Thyroid gland (tissue), 4 donors: ENCODE results near the gene GNPTG.

Experiments
- CTCF ChIP-seq, 6 experiments: fragments of 200-600 bp in 3 of 6; fragments of 450-650 bp in 3 of 6; sonication (generic) in 3 of 6; IDR thresholded peaks; one replicate each; pipeline ENCODE4 v1.5.1; 2016 to 2019; ENCODE audit warnings: antibody characterized with exemption in 6 of 6, mild to moderate bottlenecking in 2 of 6, inconsistent platforms in 1 of 6, moderate library complexity in 1 of 6
- POLR2A ChIP-seq, 2 donors: fragments of 450-650 bp; IDR thresholded peaks; one replicate each; pipeline ENCODE4 v1.6.1; 2017; ENCODE audit warnings: antibody characterized with exemption in 2 of 2, mild to moderate bottlenecking in 2 of 2, moderate library complexity in 1 of 2

- TF ChIP-seq CTCF (IDR thresholded peaks at IDR 0.05) (no peak), POLR2A (IDR thresholded peaks at IDR 0.05) (no peak)
Observed at GRCh38 chr16:1364510-1364909, 12.8 kb downstream of the GNPTG start.
